Gastrocnemius medialis (tissue), 4 donors: ENCODE results near the gene RIMS3.

ENCODE experiments used
- CTCF ChIP-seq, 5 experiments: fragments of 450-650 bp in 3 of 5; fragments of 200-600 bp in 2 of 5; sonication (generic) in 2 of 5; IDR thresholded peaks in 4 of 5; conservative IDR thresholded peaks in 1 of 5; 1 replicate in 4 of 5; 2 replicates in 1 of 5; pipeline ENCODE4 v1.5.1; 2016 to 2019; ENCODE audit warnings: antibody characterized with exemption in 5 of 5, mild to moderate bottlenecking in 3 of 5, moderate library complexity in 3 of 5
- POLR2A ChIP-seq, 2 donors: fragments of 450-650 bp; IDR thresholded peaks; one replicate each; pipeline ENCODE4 v1.6.1; 2017; ENCODE audit warnings: antibody characterized with exemption in 2 of 2, mild to moderate bottlenecking in 2 of 2, moderate library complexity in 2 of 2

- peak in 3 of 5 experiments; percentile 33 to 43 (median 39) for TF ChIP-seq CTCF (IDR thresholded peaks at IDR 0.05 in 4 of 5, conservative IDR thresholded peaks at IDR 0.05 in 1 of 5)
- no peak for TF ChIP-seq POLR2A (IDR thresholded peaks at IDR 0.05)
Measured at GRCh38 chr1:40630488-40631223, 34.8 kb downstream of the RIMS3 start.
